GM18868 (cell line): Measurements from ENCODE around the gene QRICH2.
"Not testable (repeated sequence)": the region's sequence is repeated elsewhere in the genome, so short reads cannot be mapped to it uniquely, and the experiment has no call there.

Experiments
- ATAC-seq: cut with Tn5 transposase; IDR thresholded peaks from one replicate; pipeline ENCODE4 v1.9.1; 2021; ENCODE audit warnings: mild to moderate bottlenecking, moderate library complexity; ENCODE audit not compliant: unreplicated experiment

QRICH2 gene

DNA sequence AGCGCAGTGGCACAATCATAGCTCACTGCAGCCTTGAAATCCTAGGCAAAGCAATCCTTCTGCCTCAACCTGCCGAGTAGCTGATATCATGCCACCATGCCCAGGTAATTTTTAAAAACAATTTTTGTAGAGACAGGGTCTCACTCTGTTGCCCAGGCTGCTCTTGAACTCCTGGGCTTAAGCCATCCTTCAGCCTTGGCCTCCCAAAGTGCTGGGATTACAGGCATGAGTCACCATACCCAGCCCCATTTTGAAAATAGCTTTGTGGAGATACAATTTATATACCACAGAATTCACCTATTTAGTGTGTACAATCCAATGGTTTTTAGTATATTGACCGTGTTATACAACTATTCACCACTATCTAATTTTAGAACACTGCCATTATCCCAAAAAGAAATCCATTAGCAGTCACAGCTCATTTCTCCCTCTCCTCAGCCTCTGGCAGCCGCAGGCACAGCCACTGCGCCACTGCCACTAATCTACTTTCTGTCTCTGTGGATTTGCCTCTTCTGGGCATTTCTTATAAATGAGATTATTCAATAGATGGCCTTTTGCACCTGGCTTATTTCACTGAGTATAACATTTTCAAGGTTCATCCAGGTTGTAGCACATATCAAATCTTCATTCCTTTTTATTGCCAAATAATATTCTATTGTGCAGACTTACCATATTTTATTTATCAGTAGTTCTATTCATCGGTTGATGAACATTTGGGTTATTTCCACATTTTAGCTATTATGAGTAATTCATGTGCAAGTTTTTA, 74.3 kb downstream of the QRICH2 start:
- ATAC-seq: no peak

DNA sequence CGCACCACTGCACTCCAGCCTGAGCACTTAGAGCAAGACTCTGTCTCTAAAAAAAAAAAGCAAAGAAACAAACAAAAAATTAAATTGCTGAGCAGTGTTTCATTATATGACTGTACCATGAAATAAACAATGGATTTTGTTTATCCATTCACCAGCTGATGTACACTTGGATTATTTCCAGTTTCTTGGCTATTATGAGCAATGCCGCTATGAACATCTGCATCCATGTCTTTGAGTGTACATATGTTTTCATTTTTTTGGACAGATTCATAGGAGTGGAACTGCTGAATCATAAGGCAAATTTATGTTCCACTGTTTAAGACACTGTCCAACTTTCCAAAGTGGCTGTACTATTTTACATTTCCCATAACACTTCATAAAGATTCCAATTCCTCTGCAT, 75.7 kb downstream of the QRICH2 start:
- no peak for ATAC-seq

DNA sequence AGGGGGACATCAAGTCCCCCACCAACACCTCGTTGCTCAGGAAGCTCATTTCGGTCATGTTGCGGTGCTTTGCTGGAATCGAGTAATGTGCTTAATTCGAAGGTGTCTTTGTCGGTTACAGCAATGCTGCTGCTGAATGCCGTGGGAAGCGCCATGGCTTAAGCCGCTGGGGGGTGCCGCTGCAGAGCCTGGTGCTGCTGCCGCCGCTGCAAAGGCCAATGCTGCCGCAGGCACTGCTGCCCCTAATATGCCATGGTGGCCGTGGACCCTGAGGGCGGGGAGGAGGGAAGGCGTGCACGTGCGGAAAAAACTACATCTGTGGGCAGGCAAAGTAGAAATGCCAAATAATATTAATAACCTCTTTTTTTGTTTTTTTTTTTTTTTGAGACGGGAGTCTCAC, 81.3 kb downstream of the QRICH2 start:
- not testable (repeated sequence) for ATAC-seq

DNA sequence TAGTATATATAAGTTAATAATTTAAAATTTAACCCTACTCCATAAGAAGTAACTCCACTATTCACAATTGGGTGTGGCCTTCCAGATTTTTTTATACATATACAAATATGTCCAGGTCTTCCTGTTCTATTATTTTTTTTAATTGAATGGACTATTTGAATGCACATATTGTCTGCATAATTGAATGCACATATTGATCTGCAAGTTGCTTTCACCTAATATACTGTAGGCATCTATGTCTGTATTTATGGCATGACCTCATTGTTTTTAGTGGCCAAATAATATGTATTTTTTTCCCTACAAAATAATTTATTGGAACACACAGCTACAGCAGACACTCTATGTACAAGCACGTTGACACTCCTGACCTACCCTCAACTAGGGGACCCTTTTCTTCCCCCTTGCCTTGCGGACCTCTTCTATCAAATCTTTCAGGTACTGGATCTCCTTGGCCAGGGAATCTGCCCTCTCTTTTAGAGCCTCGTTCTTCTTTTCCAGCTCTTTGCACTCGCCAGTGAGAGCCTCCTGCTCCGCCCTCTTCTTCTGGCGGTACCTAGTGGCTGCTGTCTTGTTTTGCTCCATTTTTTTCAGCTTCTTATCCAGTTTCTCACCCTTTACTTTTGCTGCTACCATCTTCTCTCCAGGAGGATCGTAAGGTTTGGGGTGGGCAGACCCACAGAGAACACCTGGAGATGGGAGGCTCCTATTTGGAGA, 82.5 kb downstream of the QRICH2 start:
- ATAC-seq: not testable (repeated sequence)
